Osteocyte (in vitro differentiated cells): ENCODE data around the gene IL1RAPL1. TPM values are rescaled to one million over a fixed set of nuclear protein-coding genes. Genes with fewer than 3 reads are reported as not detected.

Source experiments
- DNase-seq: peaks from one replicate; pipeline ENCODE4 v3.0.0; 2021; ENCODE audit warnings: mixed read lengths; ENCODE audit not compliant: unreplicated experiment; ENCODE audit errors: extremely low spot score
- H3K27ac Mint-ChIP-seq: one replicate; pipeline ENCODE4 v1.8.0; 2021; ENCODE audit warnings: mild to moderate bottlenecking, mixed read lengths; ENCODE audit not compliant: unreplicated experiment
- H3K27me3 Mint-ChIP-seq: one replicate; pipeline ENCODE4 v1.8.0; 2021; ENCODE audit warnings: mixed read lengths; ENCODE audit not compliant: unreplicated experiment
- H3K36me3 Mint-ChIP-seq: one replicate; pipeline ENCODE4 v1.8.0; 2021; ENCODE audit warnings: mixed read lengths; ENCODE audit not compliant: unreplicated experiment
- H3K4me1 Mint-ChIP-seq: one replicate; pipeline ENCODE4 v1.8.0; 2021; ENCODE audit warnings: mixed read lengths; ENCODE audit not compliant: unreplicated experiment
- H3K4me3 Mint-ChIP-seq: one replicate; pipeline ENCODE4 v1.8.0; 2021; ENCODE audit warnings: mild to moderate bottlenecking, moderate library complexity, mixed read lengths; ENCODE audit not compliant: unreplicated experiment
- H3K9me3 Mint-ChIP-seq: one replicate; pipeline ENCODE4 v1.8.0; 2021; ENCODE audit warnings: mixed read lengths; ENCODE audit not compliant: unreplicated experiment
- CTCF ChIP-seq: fragments of 200-600 bp; sonication (generic); IDR thresholded peaks from 2 replicates; pipeline ENCODE4 v1.5.0; 2021; ENCODE audit warnings: antibody characterized with exemption, mild to moderate bottlenecking, moderate library complexity
- total RNA-seq: library from RNA; stranded (reverse); gene quantifications from 2 replicates; pipeline ENCODE4 v1.2.1, GENCODE V29; 2021

IL1RAPL1 gene
- total RNA-seq, 1 donor from 2014 or later, result not detected

GRCh38 chrX:29851857-29852605 lies 1264.8 kb downstream of the IL1RAPL1 start:
- no peaks in the 10 kb centered on the region for H3K4me1 Mint-ChIP-seq
- H3K36me3 Mint-ChIP-seq, result no peaks in the 10 kb centered on the region
- H3K4me3 Mint-ChIP-seq, result no peak overlapping the region
- DNase-seq, result no peak
- no peak overlapping the region for H3K27ac Mint-ChIP-seq
- H3K27me3 Mint-ChIP-seq, result no peaks in the 10 kb centered on the region
- no peak for TF ChIP-seq CTCF
- H3K9me3 Mint-ChIP-seq, result no peaks in the 10 kb centered on the region

GRCh38 chrX:29852767-29853166 lies 1265.5 kb downstream of the IL1RAPL1 start:
- Mint-ChIP-seq H3K4me1 (no peaks in the 10 kb centered on the region), H3K27ac (no peak overlapping the region), H3K36me3 (no peaks in the 10 kb centered on the region), H3K9me3 (no peaks in the 10 kb centered on the region), H3K4me3 (no peak overlapping the region), H3K27me3 (no peaks in the 10 kb centered on the region)
- TF ChIP-seq CTCF, result no peak
- no peak for DNase-seq

- no peaks in the 10 kb centered on the region for H3K4me1 Mint-ChIP-seq
- no peaks in the 10 kb centered on the region for H3K36me3 Mint-ChIP-seq
- no peaks in the 10 kb centered on the region for H3K27me3 Mint-ChIP-seq
- H3K9me3 Mint-ChIP-seq, result no peaks in the 10 kb centered on the region
- no peak overlapping the region for H3K4me3 Mint-ChIP-seq
- no peak for TF ChIP-seq CTCF
- no peak overlapping the region for H3K27ac Mint-ChIP-seq
- no peak for DNase-seq
These were observed 1271.5 kb downstream of the IL1RAPL1 start for GRCh38 chrX:29858714-29859113.

- Mint-ChIP-seq H3K36me3 (no peaks in the 10 kb centered on the region), H3K4me1 (no peaks in the 10 kb centered on the region), H3K4me3 (no peak overlapping the region), H3K27ac (no peak overlapping the region), H3K9me3 (no peaks in the 10 kb centered on the region), H3K27me3 (no peaks in the 10 kb centered on the region)
- TF ChIP-seq CTCF, result no peak
- DNase-seq, result no peak
These were observed 1275.0 kb downstream of the IL1RAPL1 start for GRCh38 chrX:29862126-29862677.

GRCh38 chrX:29867971-29868370 lies 1280.7 kb downstream of the IL1RAPL1 start:
- H3K36me3 Mint-ChIP-seq, result no peaks in the 10 kb centered on the region
- no peak for DNase-seq
- H3K4me3 Mint-ChIP-seq, result no peak overlapping the region
- H3K9me3 Mint-ChIP-seq, result no peaks in the 10 kb centered on the region
- H3K27ac Mint-ChIP-seq, result no peak overlapping the region
- H3K4me1 Mint-ChIP-seq, result no peaks in the 10 kb centered on the region
- TF ChIP-seq CTCF, result no peak
- no peaks in the 10 kb centered on the region for H3K27me3 Mint-ChIP-seq
